Astrocyte of the cerebellum (primary cell): ENCODE results near the gene PPEF1.

ENCODE experiments used
- DNase-seq: peaks from one replicate; pipeline ENCODE4 v3.0.0-alpha.2; 2011; ENCODE audit warnings: low read depth
- H3K4me3 ChIP-seq: 2 replicates; pipeline ENCODE4 v1.5.1; 2011; ENCODE audit warnings: mild to moderate bottlenecking, low read depth, low read length, moderate library complexity
- in situ Hi-C: cut with HindIII; loops from 2 replicates; pipeline ENCODE4 v1.10.0; 2017; ENCODE audit warnings: low sequenced_read_pairs
- TF ChIP-seq, protein P1 (sequence below): IDR thresholded peaks from 2 replicates; pipeline ENCODE4 v1.5.1; 2012; ENCODE audit warnings: low read length, low read depth, moderate library complexity, mild to moderate bottlenecking; ENCODE audit errors: missing control alignments

Gene PPEF1

DNA sequence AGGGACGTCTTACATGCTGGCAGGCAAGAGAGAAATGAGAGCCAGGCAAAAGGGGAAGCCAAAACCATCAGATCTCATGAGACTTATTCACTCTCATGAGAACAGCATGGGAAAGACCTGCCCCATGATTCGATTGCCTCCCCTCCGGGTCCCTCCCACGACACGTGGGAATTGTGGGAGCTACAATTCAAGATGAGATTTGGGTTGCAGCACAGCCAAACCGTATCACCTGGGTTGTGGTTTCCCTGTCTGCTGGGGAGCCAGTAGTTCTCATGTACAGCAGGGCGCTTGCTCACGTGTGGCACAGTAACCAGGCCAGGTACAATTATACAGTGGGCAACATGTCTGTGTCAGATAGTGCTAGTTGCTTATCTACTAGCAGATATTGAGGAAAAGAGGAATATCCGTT is 24.5 kb upstream of the PPEF1 start:
- in situ Hi-C loops = no loop called here
- H3K4me3 ChIP-seq = no peak overlapping the region
- TF ChIP-seq, protein P1, sequence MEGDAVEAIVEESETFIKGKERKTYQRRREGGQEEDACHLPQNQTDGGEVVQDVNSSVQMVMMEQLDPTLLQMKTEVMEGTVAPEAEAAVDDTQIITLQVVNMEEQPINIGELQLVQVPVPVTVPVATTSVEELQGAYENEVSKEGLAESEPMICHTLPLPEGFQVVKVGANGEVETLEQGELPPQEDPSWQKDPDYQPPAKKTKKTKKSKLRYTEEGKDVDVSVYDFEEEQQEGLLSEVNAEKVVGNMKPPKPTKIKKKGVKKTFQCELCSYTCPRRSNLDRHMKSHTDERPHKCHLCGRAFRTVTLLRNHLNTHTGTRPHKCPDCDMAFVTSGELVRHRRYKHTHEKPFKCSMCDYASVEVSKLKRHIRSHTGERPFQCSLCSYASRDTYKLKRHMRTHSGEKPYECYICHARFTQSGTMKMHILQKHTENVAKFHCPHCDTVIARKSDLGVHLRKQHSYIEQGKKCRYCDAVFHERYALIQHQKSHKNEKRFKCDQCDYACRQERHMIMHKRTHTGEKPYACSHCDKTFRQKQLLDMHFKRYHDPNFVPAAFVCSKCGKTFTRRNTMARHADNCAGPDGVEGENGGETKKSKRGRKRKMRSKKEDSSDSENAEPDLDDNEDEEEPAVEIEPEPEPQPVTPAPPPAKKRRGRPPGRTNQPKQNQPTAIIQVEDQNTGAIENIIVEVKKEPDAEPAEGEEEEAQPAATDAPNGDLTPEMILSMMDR = no peak

DNA sequence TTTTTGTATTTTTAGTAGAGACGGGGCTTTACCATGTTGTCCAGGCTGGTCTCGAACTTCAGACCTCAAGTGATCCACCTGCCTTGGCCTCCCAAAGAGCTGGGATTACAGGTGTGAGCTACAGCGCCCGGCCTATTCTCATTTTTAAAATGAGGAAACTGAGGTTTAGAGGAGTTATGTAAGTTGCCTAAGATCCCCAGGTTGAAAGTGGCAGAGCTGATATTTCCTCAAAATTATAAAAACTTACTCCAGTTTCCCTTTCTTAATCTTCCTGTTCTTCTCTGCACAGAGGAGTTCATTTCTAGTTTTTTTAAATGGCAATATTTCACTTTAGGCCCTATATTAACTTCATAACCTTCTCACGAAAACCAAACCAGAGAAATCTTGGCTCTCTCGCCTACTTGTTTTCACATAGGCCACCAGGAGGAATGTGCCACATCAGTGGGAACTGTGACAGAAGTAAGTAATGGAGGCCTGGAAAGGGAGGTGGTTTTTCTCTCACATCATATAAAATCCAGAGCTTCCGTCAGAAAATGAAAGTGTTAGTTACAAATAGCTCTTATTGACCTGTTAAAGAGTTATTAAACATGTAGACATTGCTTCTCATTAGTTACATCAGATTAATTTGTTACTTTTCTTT is 19.5 kb upstream of the PPEF1 start:
- TF ChIP-seq, protein P1 = no peak
- H3K4me3 ChIP-seq = no peak overlapping the region
- in situ Hi-C loops = no loop called here
- no peak for DNase-seq

More for the DNA sequence above, 24.5 kb upstream of the PPEF1 start:
- DNase-seq = no peak

DNA sequence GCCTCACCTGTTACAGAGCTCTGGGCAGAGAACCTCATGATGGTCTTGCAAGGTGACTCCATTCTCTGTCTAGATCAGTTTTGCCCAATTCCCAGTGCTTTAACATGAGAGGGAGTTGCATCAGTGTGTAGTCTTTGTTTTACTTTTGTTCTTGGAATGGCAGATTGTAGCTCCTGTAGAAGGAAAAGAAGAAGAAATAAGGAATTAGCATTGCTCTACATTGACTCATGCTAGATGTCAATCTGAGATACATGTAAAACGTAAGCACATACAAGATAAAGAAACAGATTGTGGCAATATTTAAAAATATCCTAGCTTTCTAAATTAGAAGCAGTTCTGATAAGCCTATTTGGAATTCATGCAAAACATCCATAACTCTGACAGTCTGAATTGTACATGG is 16.0 kb upstream of the PPEF1 start:
- in situ Hi-C loops = no loop called here
- DNase-seq = no peak
- H3K4me3 ChIP-seq = no peak overlapping the region
- TF ChIP-seq, protein P1 = no peak

DNA sequence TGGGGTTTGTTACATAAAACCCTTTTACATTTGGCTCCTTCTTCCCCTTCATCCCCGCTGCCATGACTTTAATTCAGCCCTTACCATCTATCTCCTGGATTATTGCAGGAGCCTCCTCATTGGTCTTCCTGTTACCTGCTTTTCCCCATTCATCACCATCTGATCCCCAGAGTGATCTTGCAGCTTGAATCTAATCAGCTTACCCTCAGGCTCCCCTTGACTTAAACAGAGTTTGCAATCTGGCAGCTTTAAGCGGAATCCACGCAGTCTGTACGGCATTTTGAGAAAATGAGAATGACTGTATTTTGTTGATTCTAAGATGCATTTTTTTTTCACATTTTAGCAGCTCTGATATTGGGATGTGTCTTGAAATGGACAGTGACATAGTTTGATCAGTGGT is 14.9 kb upstream of the PPEF1 start:
- in situ Hi-C loops = no loop called here
- TF ChIP-seq, protein P1 = no peak
- H3K4me3 ChIP-seq = no peak overlapping the region
- no peak for DNase-seq

DNA sequence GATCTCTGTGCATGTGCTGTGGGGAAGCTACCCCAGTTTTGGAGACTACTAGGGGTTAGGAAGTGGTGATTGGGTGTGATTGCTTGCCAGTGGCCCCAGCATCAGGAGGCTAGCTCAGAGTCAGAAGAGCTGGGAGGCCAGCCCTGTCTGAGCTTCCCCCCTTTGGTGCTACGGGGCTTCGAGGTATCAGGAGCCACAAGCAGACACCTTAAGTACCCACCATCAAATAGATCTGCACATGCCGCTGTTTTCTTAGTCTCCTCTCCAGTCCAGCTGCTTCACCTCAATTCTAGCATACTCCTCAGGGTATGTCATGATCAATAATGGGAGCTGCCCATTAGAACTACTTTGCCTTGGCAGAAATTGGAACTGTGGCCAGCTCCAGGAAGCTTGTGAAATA is 10.8 kb upstream of the PPEF1 start:
- TF ChIP-seq, protein P1 = no peak
- no peak for DNase-seq
- no peak overlapping the region for H3K4me3 ChIP-seq
- in situ Hi-C loops = no loop called here

DNA sequence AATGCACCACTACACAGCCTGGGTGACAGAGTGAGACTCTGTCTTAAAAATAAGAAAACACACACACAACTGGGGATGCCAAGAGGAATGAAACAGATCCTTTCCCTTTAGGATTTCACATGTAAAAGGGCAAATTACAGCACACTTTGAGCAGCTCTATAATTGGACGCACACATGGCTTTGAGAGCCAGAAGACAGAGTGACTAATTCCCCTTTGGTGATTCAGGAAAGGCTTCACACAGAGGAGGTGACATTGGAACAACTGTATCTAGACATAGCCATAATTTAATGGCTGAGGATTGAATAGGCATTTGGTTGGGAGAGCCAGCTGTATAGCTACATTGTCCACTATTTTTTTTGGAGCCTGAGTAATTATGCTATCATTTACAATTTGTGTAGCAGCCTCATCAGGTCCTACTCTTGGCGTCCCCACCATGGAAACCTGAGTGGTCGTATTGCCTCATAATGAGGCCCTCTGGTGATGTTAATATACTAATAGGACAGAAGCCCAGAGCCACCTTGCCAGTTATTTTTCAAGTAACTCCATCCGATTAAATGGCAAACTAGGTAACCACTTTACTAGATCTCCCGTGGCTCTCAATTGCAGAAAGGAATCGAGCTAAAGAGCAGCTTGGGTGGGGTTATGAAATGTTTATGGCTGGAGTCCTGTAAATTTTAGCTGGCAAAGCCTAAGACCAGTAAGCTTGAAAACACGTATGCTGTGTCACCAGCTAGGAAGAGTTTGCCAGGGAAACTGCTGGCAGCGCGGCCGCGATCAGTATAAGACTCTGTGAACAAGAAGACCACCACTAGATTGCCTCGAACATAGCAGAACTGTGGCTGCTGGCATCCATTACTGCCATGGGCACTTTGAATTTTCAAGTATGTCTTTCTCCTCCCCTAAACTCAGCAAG is 8.5 kb upstream of the PPEF1 start:
- in situ Hi-C loops = no loop called here
- no peak for DNase-seq
- H3K4me3 ChIP-seq = no peak overlapping the region
- TF ChIP-seq, protein P1 = no peak
